Trophoblast cell (in vitro differentiated cells and primary cell): ENCODE measurements around the gene PANK2.

Experiments
- DNase-seq, 2 donors: peaks; one replicate each; pipeline ENCODE4 v3.0.0-alpha.2; 2016
- H2AFZ ChIP-seq: 2 replicates; pipeline ENCODE4 v1.6.1; 2013; ENCODE audit warnings: low read length, moderate library complexity, mild to moderate bottlenecking; ENCODE audit not compliant: insufficient read depth, poor library complexity
- H2AK5ac ChIP-seq: 2 replicates; pipeline ENCODE4 v1.6.1; 2013; ENCODE audit warnings: mild to moderate bottlenecking, low read length
- H2BK120ac ChIP-seq: 2 replicates; pipeline ENCODE4 v1.6.1; 2013; ENCODE audit warnings: low read length, mild to moderate bottlenecking, moderate library complexity; ENCODE audit not compliant: insufficient read depth, poor library complexity
- H2BK12ac ChIP-seq: 2 replicates; pipeline ENCODE4 v1.6.1; 2013; ENCODE audit warnings: mild to moderate bottlenecking, low read length, moderate library complexity
- H2BK5ac ChIP-seq: 2 replicates; pipeline ENCODE4 v1.6.1; 2013; ENCODE audit warnings: low read length, low read depth, moderate library complexity, mild to moderate bottlenecking; ENCODE audit not compliant: poor library complexity
- H3K14ac ChIP-seq: 2 replicates; pipeline ENCODE4 v1.6.1; 2013; ENCODE audit warnings: mild to moderate bottlenecking, low read length
- H3K18ac ChIP-seq: 2 replicates; pipeline ENCODE4 v1.6.1; 2013; ENCODE audit warnings: mild to moderate bottlenecking, low read length
- H3K23ac ChIP-seq: 2 replicates; pipeline ENCODE4 v1.6.1; 2013; ENCODE audit warnings: low read length
- H3K27ac ChIP-seq: 2 replicates; pipeline ENCODE4 v1.5.1; 2013; ENCODE audit warnings: low read depth, mild to moderate bottlenecking, inconsistent platforms, low read length, moderate library complexity
- H3K27me3 ChIP-seq: 2 replicates; pipeline ENCODE4 v1.6.1; 2013; ENCODE audit warnings: inconsistent platforms, mild to moderate bottlenecking, low read length, moderate library complexity; ENCODE audit not compliant: insufficient read depth
- H3K36me3 ChIP-seq, 2 experiments: 1 replicate in 1 of 2; 2 replicates in 1 of 2; pipeline ENCODE4 v1.6.1; 2013; ENCODE audit warnings: low read length in 2 of 2, mild to moderate bottlenecking in 2 of 2, moderate library complexity in 1 of 2; ENCODE audit not compliant: insufficient read depth in 2 of 2, control insufficient read depth in 1 of 2
- H3K4ac ChIP-seq: 2 replicates; pipeline ENCODE4 v1.6.1; 2013; ENCODE audit warnings: low read depth, mild to moderate bottlenecking, low read length, moderate library complexity
- H3K4me1 ChIP-seq, 2 experiments: 1 replicate in 1 of 2; 2 replicates in 1 of 2; pipeline ENCODE4 v1.6.1; 2013; ENCODE audit warnings: low read length in 2 of 2, mild to moderate bottlenecking in 2 of 2, moderate library complexity in 1 of 2; ENCODE audit not compliant: insufficient read depth in 2 of 2, control insufficient read depth in 1 of 2
- H3K4me2 ChIP-seq: 2 replicates; pipeline ENCODE4 v1.6.1; 2013; ENCODE audit warnings: inconsistent platforms, mild to moderate bottlenecking, low read length, moderate library complexity
- H3K4me3 ChIP-seq: 2 replicates; pipeline ENCODE4 v1.5.1; 2013; ENCODE audit warnings: mild to moderate bottlenecking, low read depth, low read length, inconsistent platforms
- H3K79me1 ChIP-seq: one replicate; pipeline ENCODE4 v1.6.1; 2013; ENCODE audit warnings: low read length
- H3K79me2 ChIP-seq: 2 replicates; pipeline ENCODE4 v1.6.1; 2013; ENCODE audit warnings: low read length, mild to moderate bottlenecking; ENCODE audit not compliant: control insufficient read depth, insufficient read depth, poor library complexity
- H3K9ac ChIP-seq: 2 replicates; pipeline ENCODE4 v1.6.1; 2013; ENCODE audit warnings: mild to moderate bottlenecking, low read length
- H3K9me3 ChIP-seq: 2 replicates; pipeline ENCODE4 v1.6.1; 2013; ENCODE audit warnings: low read depth, mild to moderate bottlenecking, control low read depth, inconsistent platforms, low read length; ENCODE audit not compliant: insufficient read depth
- H4K12ac ChIP-seq: 2 replicates; pipeline ENCODE4 v1.6.1; 2013; ENCODE audit warnings: low read depth, mild to moderate bottlenecking, low read length, moderate library complexity
- H4K8ac ChIP-seq: 2 replicates; pipeline ENCODE4 v1.6.1; 2013; ENCODE audit warnings: low read depth, mild to moderate bottlenecking, low read length, moderate library complexity
- H4K91ac ChIP-seq: one replicate; pipeline ENCODE4 v1.6.1; 2013; ENCODE audit warnings: low read depth, mild to moderate bottlenecking, low read length, moderate library complexity
- WGBS: extraction: QIAGEN DNeasy Blood & Tissue Kit; methylation state at CpG from one replicate; pipeline ENCODE4 v1.1.7; 2013; ENCODE audit warnings: missing lambda C conversion rate; ENCODE audit not compliant: insufficient read length, insufficient coverage; ENCODE audit errors: extremely low coverage; 5-methylcytosine and 5-hydroxymethylcytosine counted together

PANK2 gene

GRCh38 chr20:3861191-3861590 is 28.0 kb upstream of the PANK2 start:
- Histone ChIP-seq H3K4me3 (no peak overlapping the region), H2AK5ac (no peak overlapping the region), H2AFZ (no peak overlapping the region), H2BK12ac (no peak overlapping the region), H4K12ac (no peak overlapping the region), H3K4ac (no peak overlapping the region), H3K79me2 (no peaks in the 10 kb centered on the region), H3K27ac (no peak overlapping the region), H2BK120ac (no peak overlapping the region), H4K91ac (no peak overlapping the region), H2BK5ac (no peak overlapping the region), H4K8ac (no peak overlapping the region), H3K79me1 (no peaks in the 10 kb centered on the region), H3K9me3 (peaks cover 6% of the 10 kb centered on the region), H3K23ac (no peak overlapping the region), H3K36me3 (peaks cover 71 to 78% of the 10 kb centered on the region in 2 experiments), H3K4me2 (no peak overlapping the region), H3K4me1 (peaks cover 2 to 4% of the 10 kb centered on the region in 2 experiments), H3K14ac (no peak overlapping the region), H3K9ac (no peak overlapping the region), H3K18ac (no peak overlapping the region), H3K27me3 (no peaks in the 10 kb centered on the region)
- WGBS, result no CpG with 5 or more reads among the region's 7 CpGs
- no peak for DNase-seq

GRCh38 chr20:3862333-3862732 is 26.9 kb upstream of the PANK2 start:
- Histone ChIP-seq H3K79me2 (no peaks in the 10 kb centered on the region), H2BK5ac (no peak overlapping the region), H3K18ac (no peak overlapping the region), H3K27ac (no peak overlapping the region), H2AK5ac (no peak overlapping the region), H3K9ac (no peak overlapping the region), H3K23ac (no peak overlapping the region), H2BK120ac (no peak overlapping the region), H3K9me3 (peaks cover 6% of the 10 kb centered on the region), H3K14ac (no peak overlapping the region), H3K27me3 (no peaks in the 10 kb centered on the region), H2AFZ (no peak overlapping the region), H3K79me1 (no peaks in the 10 kb centered on the region), H2BK12ac (no peak overlapping the region), H3K4ac (no peak overlapping the region), H4K12ac (no peak overlapping the region), H4K8ac (no peak overlapping the region), H3K4me3 (no peak overlapping the region), H3K4me2 (no peak overlapping the region), H3K4me1 (peaks cover 3 to 6% of the 10 kb centered on the region in 2 experiments), H4K91ac (no peak overlapping the region), H3K36me3 (peaks cover 75 to 78% of the 10 kb centered on the region in 2 experiments)
- no peak for DNase-seq
- no CpG with 5 or more reads among the region's 1 CpG for WGBS

- no peak overlapping the region for H2AK5ac ChIP-seq
- no peak overlapping the region for H3K18ac ChIP-seq
- no peak overlapping the region for H3K4ac ChIP-seq
- H2AFZ ChIP-seq, result no peak overlapping the region
- no peak overlapping the region for H4K8ac ChIP-seq
- no peaks in the 10 kb centered on the region for H3K79me2 ChIP-seq
- DNase-seq, result no peak
- H3K14ac ChIP-seq, result no peak overlapping the region
- no peak overlapping the region for H2BK5ac ChIP-seq
- H3K4me1 ChIP-seq, result peaks cover 3 to 6% of the 10 kb centered on the region in 2 experiments
- no peak overlapping the region for H3K4me3 ChIP-seq
- no CpG with 5 or more reads among the region's 7 CpGs for WGBS
- no peak overlapping the region for H4K91ac ChIP-seq
- peaks cover 6% of the 10 kb centered on the region for H3K9me3 ChIP-seq
- no peaks in the 10 kb centered on the region for H3K27me3 ChIP-seq
- H3K23ac ChIP-seq, result no peak overlapping the region
- peaks cover 69 to 74% of the 10 kb centered on the region in 2 experiments for H3K36me3 ChIP-seq
- H3K9ac ChIP-seq, result no peak overlapping the region
- H2BK12ac ChIP-seq, result no peak overlapping the region
- no peaks in the 10 kb centered on the region for H3K79me1 ChIP-seq
- no peak overlapping the region for H2BK120ac ChIP-seq
- no peak overlapping the region for H3K27ac ChIP-seq
- no peak overlapping the region for H4K12ac ChIP-seq
- H3K4me2 ChIP-seq, result no peak overlapping the region
These were observed 25.9 kb upstream of the PANK2 start for GRCh38 chr20:3863317-3863716.

GRCh38 chr20:3864518-3864917 is 24.7 kb upstream of the PANK2 start:
- Histone ChIP-seq H3K4me1 (peaks cover 3 to 6% of the 10 kb centered on the region in 2 experiments), H3K4me2 (no peak overlapping the region), H3K79me1 (no peaks in the 10 kb centered on the region), H2BK5ac (no peak overlapping the region), H3K14ac (no peak overlapping the region), H3K27ac (no peak overlapping the region), H3K79me2 (no peaks in the 10 kb centered on the region), H3K27me3 (no peaks in the 10 kb centered on the region), H3K4me3 (peak overlapping the region; percentile 38), H4K12ac (no peak overlapping the region), H4K91ac (no peak overlapping the region), H2BK12ac (no peak overlapping the region), H3K9ac (no peak overlapping the region), H3K18ac (no peak overlapping the region), H3K9me3 (peaks cover 6% of the 10 kb centered on the region), H3K4ac (no peak overlapping the region), H2AK5ac (no peak overlapping the region), H2BK120ac (no peak overlapping the region), H4K8ac (no peak overlapping the region), H2AFZ (no peak overlapping the region), H3K36me3 (peaks cover 63 to 72% of the 10 kb centered on the region in 2 experiments), H3K23ac (no peak overlapping the region)
- DNase-seq, result no peak
- no CpG with 5 or more reads among the region's 5 CpGs for WGBS
